KG1 (cell line): ENCODE results near the gene SEMA5A.

Experiments used
- DNase-seq: peaks from one replicate; lab custom pipeline; 2025; lab: John Stamatoyannopoulos, UW

The SEMA5A gene

GRCh38 chr5:9166202-9167112, 379.4 kb downstream of the SEMA5A start:
- no peak for DNase-seq

GRCh38 chr5:9165546-9165945, 380.3 kb downstream of the SEMA5A start:
- no peak for DNase-seq

- DNase-seq = no peak
Observed at GRCh38 chr5:9160747-9161146, 385.1 kb downstream of the SEMA5A start.

DNA sequence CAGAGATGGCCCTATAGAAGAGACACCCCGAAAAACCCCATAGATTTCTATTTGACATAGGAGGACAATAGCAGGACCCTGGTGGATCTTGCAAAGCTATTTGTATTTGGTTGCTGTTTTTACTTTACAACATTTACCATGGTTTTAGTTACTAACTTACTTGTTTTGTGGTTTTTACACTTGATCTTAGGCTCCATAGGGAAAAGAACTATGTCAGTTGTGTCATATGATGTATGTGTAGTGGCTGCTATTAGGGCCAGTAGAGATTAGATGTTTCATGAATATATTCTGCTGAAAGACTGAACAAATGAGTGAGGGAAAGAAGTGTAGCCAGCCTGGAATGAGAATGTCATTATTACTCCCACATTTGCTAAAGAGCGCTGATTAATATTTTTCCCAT, 388.1 kb downstream of the SEMA5A start:
- DNase-seq = no peak

- DNase-seq = no peak
Observed at GRCh38 chr5:9157020-9157419, 388.9 kb downstream of the SEMA5A start.

DNA sequence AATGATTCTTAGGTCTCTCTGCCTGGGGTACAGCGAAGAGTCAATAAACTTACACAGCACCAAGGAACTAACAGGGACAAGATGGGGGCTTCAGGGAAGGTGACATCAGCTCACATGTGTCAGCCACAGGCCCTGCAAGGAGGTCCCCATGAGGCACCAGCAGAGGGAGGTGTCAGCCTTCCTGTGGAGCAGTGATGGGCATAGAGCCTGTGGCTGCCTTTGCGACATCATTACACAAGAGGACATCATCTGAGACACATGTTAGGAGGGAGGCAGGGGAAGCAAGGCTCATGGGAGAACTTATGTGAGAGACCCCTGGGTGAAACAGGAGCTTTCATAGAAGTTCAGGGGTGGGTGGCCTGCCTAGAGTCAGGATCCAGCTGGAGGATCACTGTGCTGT, 389.6 kb downstream of the SEMA5A start:
- DNase-seq = no peak

DNA sequence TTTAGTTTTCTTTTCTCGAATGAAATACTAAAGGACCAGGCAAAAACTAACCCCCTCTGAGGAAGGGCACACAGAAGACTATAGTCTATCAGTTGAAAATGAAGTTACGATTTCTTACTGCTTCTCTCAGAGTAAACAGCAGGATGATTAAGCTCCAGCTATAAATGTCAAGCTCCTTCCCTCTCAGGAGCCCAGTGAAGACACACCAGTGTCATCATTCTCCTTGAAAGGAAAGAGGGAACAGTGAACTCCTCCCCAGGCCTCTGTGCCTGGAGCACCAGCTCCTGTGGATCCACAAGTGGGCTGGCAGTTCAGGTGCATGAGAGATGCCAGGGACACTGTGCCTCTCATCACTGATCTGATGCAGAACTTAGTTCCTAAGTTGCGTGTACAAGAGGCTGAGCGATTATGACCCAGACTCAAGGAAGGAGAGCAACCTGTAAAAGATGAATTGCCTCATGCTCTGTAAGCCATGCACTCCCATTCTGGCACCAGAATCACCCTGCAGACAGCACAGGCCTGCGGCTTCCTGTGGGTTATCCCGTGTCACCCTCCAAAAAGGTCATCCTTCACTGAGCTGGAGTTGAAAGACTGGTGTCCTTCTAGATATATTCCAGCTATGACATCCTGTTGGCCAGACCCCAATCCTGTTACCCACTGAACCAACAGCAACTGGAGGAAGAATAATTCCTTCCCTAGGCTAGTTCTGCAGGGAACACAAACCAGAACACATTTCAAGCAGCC, 394.0 kb downstream of the SEMA5A start:
- DNase-seq = no peak

DNA sequence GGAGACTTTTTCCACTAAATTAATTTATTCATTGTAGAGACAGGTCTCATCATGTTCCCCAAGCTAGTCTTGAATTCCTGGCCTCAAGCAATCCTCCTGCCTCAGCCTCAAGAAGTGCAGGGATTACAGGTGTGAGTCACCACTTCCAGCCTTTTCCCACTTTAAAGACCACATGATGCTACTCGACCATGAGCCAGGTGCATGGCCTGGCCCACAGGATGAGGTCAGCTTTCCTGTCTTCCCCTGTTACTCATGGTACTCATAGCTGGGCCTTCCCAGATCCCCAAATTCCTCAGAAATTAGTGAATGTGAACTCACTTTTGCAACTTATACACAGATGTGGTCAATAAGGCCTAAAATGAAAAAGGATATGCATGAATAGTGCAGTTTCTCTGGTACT, 395.9 kb downstream of the SEMA5A start:
- DNase-seq = no peak

GRCh38 chr5:9148242-9148641, 397.6 kb downstream of the SEMA5A start:
- DNase-seq = no peak

GRCh38 chr5:9140711-9141110, 405.2 kb downstream of the SEMA5A start:
- no peak for DNase-seq

GRCh38 chr5:9140202-9140601, 405.7 kb downstream of the SEMA5A start:
- no peak for DNase-seq

GRCh38 chr5:9139344-9139743, 406.5 kb downstream of the SEMA5A start:
- no peak for DNase-seq

DNA sequence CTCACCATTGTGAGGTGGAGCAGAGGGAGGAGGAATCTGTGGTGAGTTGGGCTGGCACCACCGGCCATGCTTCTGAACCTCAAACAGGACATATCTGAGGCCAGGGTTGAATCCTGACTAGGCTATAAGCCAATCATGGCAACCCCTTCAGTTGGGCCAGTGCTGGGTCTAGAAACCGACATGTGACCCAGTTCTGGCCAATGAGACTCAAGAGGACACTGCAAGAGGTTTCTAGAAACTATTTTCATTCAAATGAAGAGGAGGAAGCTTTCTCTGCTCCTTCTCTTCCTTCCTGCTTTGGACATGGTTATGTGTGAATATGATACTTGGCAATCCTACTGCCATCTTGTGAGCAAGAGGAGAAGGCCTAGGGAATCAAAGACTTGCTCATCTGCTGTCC, 417.7 kb downstream of the SEMA5A start:
- DNase-seq = no peak

DNA sequence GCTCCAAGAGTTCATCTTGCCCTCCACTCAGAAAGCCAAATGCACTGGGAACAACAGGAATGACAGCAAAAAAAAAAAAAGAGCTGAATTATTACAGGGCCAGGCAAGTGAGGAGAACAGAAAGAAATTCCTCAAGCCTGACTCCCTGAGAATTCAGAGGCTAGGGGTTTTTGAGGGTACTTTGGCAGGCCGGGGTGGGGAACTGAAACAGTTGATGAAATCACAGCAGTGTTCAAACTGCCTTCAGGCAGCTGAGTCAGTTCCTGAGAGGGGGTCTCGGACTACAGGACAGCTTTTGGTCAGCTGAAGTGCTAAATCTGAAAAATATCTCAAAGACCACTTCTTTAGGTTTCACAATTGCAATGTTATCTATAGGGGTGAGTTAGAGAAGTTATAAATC, 419.4 kb downstream of the SEMA5A start:
- no peak for DNase-seq

DNA sequence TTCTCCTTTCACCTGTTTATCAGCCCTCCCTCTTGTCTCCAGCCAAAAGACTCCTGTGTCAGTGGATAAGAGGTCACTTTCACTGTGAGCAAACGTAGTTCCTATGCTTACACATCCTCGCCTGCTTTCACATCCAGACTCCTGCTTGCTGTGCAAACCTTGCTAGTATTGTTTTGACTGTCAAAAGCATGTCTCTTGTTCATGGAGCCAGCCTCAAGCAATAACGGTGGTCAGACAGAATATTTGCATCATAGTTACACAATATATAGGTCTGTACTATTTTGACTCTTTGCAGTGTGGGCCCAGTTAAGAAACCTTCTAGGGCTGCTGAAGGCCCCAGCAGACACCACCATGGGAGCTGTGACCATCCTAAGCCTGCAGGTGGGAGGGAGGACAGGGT, 420.0 kb downstream of the SEMA5A start:
- no peak for DNase-seq

DNA sequence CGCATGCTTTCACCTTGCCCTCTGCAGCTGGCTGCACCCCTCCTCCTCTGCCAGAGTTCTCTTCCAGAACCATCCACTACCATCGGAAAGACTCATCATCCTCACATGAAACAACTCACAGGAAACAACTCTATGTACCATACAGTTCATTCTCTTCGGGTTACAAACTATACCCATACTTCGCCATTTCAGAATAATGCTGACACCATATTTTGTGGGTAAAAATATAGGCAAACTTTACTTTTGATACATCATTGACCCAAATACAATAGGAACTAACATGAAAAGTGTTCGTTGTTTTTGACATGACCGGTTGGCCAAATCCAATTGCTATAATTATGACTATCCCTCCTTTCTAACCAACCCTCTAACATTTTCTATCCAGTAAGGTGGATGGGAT, 421.0 kb downstream of the SEMA5A start:
- no peak for DNase-seq

DNA sequence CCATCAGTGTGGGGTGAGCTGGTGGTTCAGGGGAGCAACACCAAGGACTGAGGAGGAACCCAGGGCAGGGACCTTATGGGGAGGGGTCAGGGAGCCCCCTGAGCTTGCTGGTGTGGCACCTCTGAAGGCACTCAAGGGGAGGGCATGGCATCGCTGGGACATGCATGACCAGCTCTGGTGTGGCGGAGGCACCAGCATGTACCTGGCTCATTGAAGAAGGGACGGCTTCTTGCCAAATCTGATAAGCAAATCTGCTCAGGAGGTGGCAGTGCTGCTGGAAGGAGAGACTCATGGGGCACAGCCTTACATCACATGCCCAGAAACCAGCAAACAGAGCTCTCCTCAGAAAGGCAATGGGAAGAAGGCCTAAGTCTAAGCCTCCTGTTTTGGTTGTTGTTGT, 421.8 kb downstream of the SEMA5A start:
- DNase-seq = no peak

DNA sequence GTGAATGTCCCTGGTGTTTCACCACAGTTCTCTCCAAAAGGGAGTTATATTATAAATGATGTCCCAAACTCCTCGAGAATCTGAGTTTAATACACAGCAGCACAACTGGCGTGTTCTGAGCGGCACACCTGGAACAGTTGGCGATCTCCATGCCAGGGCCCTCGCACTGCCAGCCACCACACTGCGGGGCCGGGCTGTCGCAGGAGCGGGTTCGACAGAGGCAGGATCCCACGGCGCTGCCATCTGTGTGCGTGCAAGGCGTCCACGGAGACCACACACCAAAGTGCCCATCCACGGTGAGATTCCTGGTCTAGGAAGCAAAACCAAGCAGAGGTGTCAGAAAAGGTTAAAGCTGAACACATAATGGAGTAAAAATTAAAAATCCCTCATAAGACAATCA, 423.3 kb downstream of the SEMA5A start:
- DNase-seq = no peak

DNA sequence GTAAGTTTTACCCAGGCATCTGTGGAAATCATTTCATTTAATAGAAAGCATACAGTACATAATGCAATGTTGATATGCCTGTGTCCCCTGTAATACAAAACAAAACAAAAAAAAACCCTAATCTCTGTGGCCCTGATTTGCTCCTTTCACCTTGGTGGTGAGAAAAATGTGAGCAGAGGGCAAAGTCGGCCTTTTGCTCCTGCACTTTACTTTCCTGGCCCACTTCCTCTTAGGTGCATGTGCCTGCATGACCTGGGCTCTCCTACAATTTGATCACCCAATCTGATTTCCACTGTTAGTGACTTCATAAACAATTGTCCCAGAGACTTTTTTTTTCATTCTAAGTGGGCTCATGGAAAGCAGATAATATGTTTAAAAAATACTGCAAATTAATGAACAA, 424.3 kb downstream of the SEMA5A start:
- no peak for DNase-seq

- no peak for DNase-seq
Observed at GRCh38 chr5:9118852-9119251, 427.0 kb downstream of the SEMA5A start.

DNA sequence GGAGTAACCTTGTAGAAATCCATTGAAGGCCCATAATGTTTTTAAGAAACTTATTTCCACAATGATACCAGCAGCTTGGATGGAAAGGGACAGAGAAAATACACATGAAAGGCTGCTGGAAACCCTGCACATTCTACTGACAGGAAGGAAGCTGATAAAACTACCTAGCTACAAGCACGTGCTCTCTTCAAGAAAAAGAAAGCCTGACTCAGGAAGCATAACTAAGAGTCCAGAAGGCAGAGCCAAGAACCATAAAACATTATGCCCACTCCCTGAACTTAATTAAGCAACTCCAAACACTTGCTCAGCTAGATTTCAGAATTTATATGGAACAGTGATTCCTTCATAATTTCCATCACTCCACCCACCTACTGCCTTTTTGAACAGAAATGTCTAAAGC, 430.8 kb downstream of the SEMA5A start:
- no peak for DNase-seq

DNA sequence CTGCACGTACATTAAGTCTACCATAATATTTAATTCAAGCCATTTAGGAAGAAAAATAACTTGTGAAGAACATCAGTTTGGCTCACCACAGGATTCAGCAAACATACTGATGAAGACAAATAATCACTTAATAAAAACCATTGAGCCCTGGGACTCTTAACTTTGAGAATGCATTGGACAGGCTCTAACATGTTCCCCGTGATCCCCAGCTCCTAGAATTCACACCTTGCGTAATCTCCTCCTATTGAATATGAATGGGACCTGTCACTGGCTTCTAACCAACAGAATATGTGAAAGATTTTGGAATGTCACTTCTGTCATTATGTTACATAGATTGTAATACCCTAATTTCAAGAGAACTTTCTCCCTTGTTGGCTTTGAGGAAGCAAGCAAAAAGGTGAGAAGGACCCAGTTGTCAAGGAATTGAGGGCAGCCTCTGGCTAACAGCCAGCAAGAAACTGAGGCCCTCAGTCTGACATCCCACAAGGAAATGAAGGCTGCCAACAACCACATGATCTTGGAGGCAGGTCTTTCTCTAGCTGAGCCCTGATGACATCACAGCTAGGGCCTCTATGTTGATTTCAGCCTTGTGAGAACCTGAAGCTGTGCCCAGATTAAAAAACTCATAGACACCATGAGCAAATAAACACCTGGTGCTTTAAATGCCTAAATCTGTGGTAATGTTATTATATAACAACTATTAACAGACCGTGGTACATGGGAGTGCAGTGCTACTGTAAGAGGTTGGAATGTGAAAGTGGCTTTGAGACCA, 433.2 kb downstream of the SEMA5A start:
- no peak for DNase-seq

DNA sequence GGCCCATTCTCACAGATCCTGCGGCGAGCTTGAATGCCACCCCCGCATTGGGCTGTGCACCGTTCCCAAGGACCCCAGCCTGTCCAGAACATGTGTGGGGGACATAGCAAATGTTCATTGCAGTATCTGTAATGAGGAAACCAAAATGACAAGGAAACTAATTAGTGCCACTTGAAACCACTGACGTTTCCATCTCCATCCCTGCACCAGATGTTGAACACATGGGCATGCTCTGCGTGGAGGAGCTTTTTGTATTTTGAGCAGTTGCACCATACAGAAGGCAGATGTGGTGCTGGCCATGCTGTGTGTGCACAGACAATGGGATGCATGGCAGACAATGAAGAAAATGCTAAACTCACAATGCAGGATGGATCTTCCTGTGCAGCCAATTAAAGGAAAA, 437.7 kb downstream of the SEMA5A start:
- DNase-seq = no peak
